HFFc6 (cell line): ENCODE data around the gene GRID1. TPM values are rescaled to one million over a fixed set of nuclear protein-coding genes. Genes with fewer than 3 reads are reported as not detected.

Source experiments
- DNase-seq: peaks from one replicate; pipeline ENCODE4 v3.0.0-alpha.2; 2018
- H3K27ac Mint-ChIP-seq: 2 replicates; pipeline ENCODE4 v1.8.0; 2020; ENCODE audit warnings: mild to moderate bottlenecking, mixed read lengths
- H3K27me3 Mint-ChIP-seq: 2 replicates; pipeline ENCODE4 v1.8.0; 2021; ENCODE audit warnings: mild to moderate bottlenecking, moderate library complexity, mixed read lengths; ENCODE audit not compliant: insufficient read depth
- H3K36me3 Mint-ChIP-seq: 2 replicates; pipeline ENCODE4 v1.8.0; 2021; ENCODE audit warnings: low read depth, mixed read lengths
- H3K4me1 Mint-ChIP-seq: 2 replicates; pipeline ENCODE4 v1.8.0; 2020; ENCODE audit warnings: low read depth, mixed read lengths
- H3K4me3 Mint-ChIP-seq: 2 replicates; pipeline ENCODE4 v1.8.0; 2020; ENCODE audit warnings: mild to moderate bottlenecking, moderate library complexity, mixed read lengths
- H3K9me3 Mint-ChIP-seq: 2 replicates; pipeline ENCODE4 v1.8.0; 2020; ENCODE audit warnings: mild to moderate bottlenecking, mixed read lengths
- CTCF ChIP-seq: fragments of 200-600 bp; sonication (generic); IDR thresholded peaks from 2 replicates; pipeline ENCODE4 v1.5.0; 2021; ENCODE audit warnings: antibody characterized with exemption, mild to moderate bottlenecking
- total RNA-seq, 6 experiments: library from RNA; stranded (reverse); fragmentation: NEBNext Ultra II Directional; extraction: Animal tissue kit (Norgen Biotek cat#: 25700); gene quantifications; 2 replicates in 1 of 6; 3 replicates in 5 of 6; pipeline ENCODE4 v1.2.3, GENCODE V29; 2021

The GRID1 gene
- total RNA-seq, 6 experiments from 2014 or later = not detected

GRCh38 chr10:86192691-86193090 is 173.9 kb downstream of the GRID1 start:
- no peak for TF ChIP-seq CTCF
- H3K36me3 Mint-ChIP-seq = no peaks in the 10 kb centered on the region
- H3K4me3 Mint-ChIP-seq = no peak overlapping the region
- no peaks in the 10 kb centered on the region; the same call in none of the 2 replicates for H3K27me3 Mint-ChIP-seq
- H3K27ac Mint-ChIP-seq = no peak overlapping the region
- no peaks in the 10 kb centered on the region for H3K4me1 Mint-ChIP-seq
- H3K9me3 Mint-ChIP-seq = peaks cover 43% of the 10 kb centered on the region
- no peak for DNase-seq

GRCh38 chr10:86192147-86192546 is 174.4 kb downstream of the GRID1 start:
- H3K27me3 Mint-ChIP-seq = no peaks in the 10 kb centered on the region; the same call in 1 of the 2 replicates

GRCh38 chr10:86191686-86192085 is 174.9 kb downstream of the GRID1 start:
- no peak for TF ChIP-seq CTCF
- peaks cover 39% of the 10 kb centered on the region for H3K9me3 Mint-ChIP-seq
- H3K4me1 Mint-ChIP-seq = no peaks in the 10 kb centered on the region
- H3K36me3 Mint-ChIP-seq = no peaks in the 10 kb centered on the region
- no peak overlapping the region for H3K4me3 Mint-ChIP-seq
- no peak for DNase-seq
- no peaks in the 10 kb centered on the region; the same call in 1 of the 2 replicates for H3K27me3 Mint-ChIP-seq
- H3K27ac Mint-ChIP-seq = no peak overlapping the region

More at GRCh38 chr10:86192147-86192546, 174.4 kb downstream of the GRID1 start:
- Mint-ChIP-seq H3K9me3 (peaks cover 43% of the 10 kb centered on the region), H3K27ac (no peak overlapping the region), H3K4me1 (no peaks in the 10 kb centered on the region), H3K4me3 (no peak overlapping the region), H3K36me3 (no peaks in the 10 kb centered on the region)
- no peak for TF ChIP-seq CTCF
- DNase-seq = no peak

GRCh38 chr10:86191166-86191565 is 175.4 kb downstream of the GRID1 start:
- DNase-seq = no peak
- no peaks in the 10 kb centered on the region for H3K36me3 Mint-ChIP-seq
- no peaks in the 10 kb centered on the region for H3K4me1 Mint-ChIP-seq
- H3K27ac Mint-ChIP-seq = no peak overlapping the region
- H3K9me3 Mint-ChIP-seq = peaks cover 38% of the 10 kb centered on the region
- H3K27me3 Mint-ChIP-seq = no peaks in the 10 kb centered on the region; the same call in 1 of the 2 replicates
- H3K4me3 Mint-ChIP-seq = no peak overlapping the region
- TF ChIP-seq CTCF = no peak

- Mint-ChIP-seq H3K36me3 (no peaks in the 10 kb centered on the region), H3K4me1 (no peaks in the 10 kb centered on the region), H3K4me3 (no peak overlapping the region), H3K9me3 (peaks cover 37% of the 10 kb centered on the region), H3K27me3 (no peaks in the 10 kb centered on the region; the same call in 1 of the 2 replicates), H3K27ac (no peak overlapping the region)
- no peak for TF ChIP-seq CTCF
- no peak for DNase-seq
These were observed 176.3 kb downstream of the GRID1 start for GRCh38 chr10:86190291-86190690.

GRCh38 chr10:86189891-86190290 is 176.7 kb downstream of the GRID1 start:
- H3K4me3 Mint-ChIP-seq = no peak overlapping the region
- no peaks in the 10 kb centered on the region; the same call in 1 of the 2 replicates for H3K27me3 Mint-ChIP-seq
- DNase-seq = no peak
- peaks cover 35% of the 10 kb centered on the region for H3K9me3 Mint-ChIP-seq
- no peak overlapping the region for H3K27ac Mint-ChIP-seq
- no peak for TF ChIP-seq CTCF
- H3K36me3 Mint-ChIP-seq = no peaks in the 10 kb centered on the region
- H3K4me1 Mint-ChIP-seq = no peaks in the 10 kb centered on the region
